ENCODE measurements around the gene ARHGAP15.
A peak's percentile ranks its signal among the peaks of the same experiment; 100 is the strongest.

Gene ARHGAP15

GRCh38 chr2:143493339-143493738 is 364.1 kb downstream of the ARHGAP15 start:
- Histone ChIP-seq H3K4me3 (no peak overlapping the region), H3K27ac (no peak overlapping the region)

- H3K4me3 ChIP-seq = no peak overlapping the region
- H3K27ac ChIP-seq = no peak overlapping the region
Observed at GRCh38 chr2:143497726-143498125, 368.5 kb downstream of the ARHGAP15 start.

GRCh38 chr2:143498496-143498895 is 369.3 kb downstream of the ARHGAP15 start:
- H3K27ac ChIP-seq = no peak overlapping the region

GRCh38 chr2:143499061-143499460 is 369.8 kb downstream of the ARHGAP15 start:
- no peak overlapping the region for H3K27ac ChIP-seq
- H3K4me3 ChIP-seq = no peak overlapping the region

More at GRCh38 chr2:143498496-143498895, 369.3 kb downstream of the ARHGAP15 start:
- no peak overlapping the region for H3K4me3 ChIP-seq

- Histone ChIP-seq H3K27ac (no peak overlapping the region), H3K4me3 (no peak overlapping the region)
Observed at GRCh38 chr2:143501106-143501676, 372.0 kb downstream of the ARHGAP15 start.

GRCh38 chr2:143503280-143503679 is 374.1 kb downstream of the ARHGAP15 start:
- Histone ChIP-seq H3K4me3 (no peak overlapping the region), H3K27ac (no peak overlapping the region)

GRCh38 chr2:143504397-143504796 is 375.2 kb downstream of the ARHGAP15 start:
- no peak overlapping the region for H3K4me3 ChIP-seq
- no peak overlapping the region for H3K27ac ChIP-seq

GRCh38 chr2:143505542-143505941 is 376.3 kb downstream of the ARHGAP15 start:
- Histone ChIP-seq H3K4me3 (no peak overlapping the region), H3K27ac (no peak overlapping the region)

- H3K27ac ChIP-seq = peak overlapping the region in 5 of 21 experiments; percentile 5 to 29 (median 18)
- no peak overlapping the region for H3K4me3 ChIP-seq
Observed at GRCh38 chr2:143513081-143513480, 383.9 kb downstream of the ARHGAP15 start.

GRCh38 chr2:143514413-143514812 is 385.2 kb downstream of the ARHGAP15 start:
- Histone ChIP-seq H3K27ac (no peak overlapping the region), H3K4me3 (no peak overlapping the region)

- H3K27ac ChIP-seq = no peak overlapping the region
- H3K4me3 ChIP-seq = no peak overlapping the region
Observed at GRCh38 chr2:143515318-143515717, 386.1 kb downstream of the ARHGAP15 start.

- Histone ChIP-seq H3K4me3 (no peak overlapping the region), H3K27ac (no peak overlapping the region)
Observed at GRCh38 chr2:143519521-143519920, 390.3 kb downstream of the ARHGAP15 start.

GRCh38 chr2:143521396-143521795 is 392.2 kb downstream of the ARHGAP15 start:
- H3K27ac ChIP-seq = peak overlapping the region in 2 of 21 experiments; percentile 51 to 66
- H3K4me3 ChIP-seq = no peak overlapping the region

GRCh38 chr2:143522699-143523098 is 393.5 kb downstream of the ARHGAP15 start:
- Histone ChIP-seq H3K4me3 (no peak overlapping the region), H3K27ac (peak overlapping the region in 3 of 21 experiments; percentile 23 to 66 (median 51))

- peak overlapping the region in 10 of 21 experiments; percentile 6 to 70 (median 34) for H3K27ac ChIP-seq
- H3K4me3 ChIP-seq = no peak overlapping the region
Observed at GRCh38 chr2:143524119-143524553, 394.9 kb downstream of the ARHGAP15 start.

- H3K27ac ChIP-seq = peak overlapping the region in 11 of 21 experiments; percentile 8 to 70 (median 38)
- H3K4me3 ChIP-seq = no peak overlapping the region
Observed at GRCh38 chr2:143524559-143525401, 395.6 kb downstream of the ARHGAP15 start.

GRCh38 chr2:143525402-143525860 is 396.2 kb downstream of the ARHGAP15 start:
- peak overlapping the region in 15 of 21 experiments; percentile 2 to 70 (median 32) for H3K27ac ChIP-seq
- no peak overlapping the region for H3K4me3 ChIP-seq

GRCh38 chr2:143526498-143526897 is 397.3 kb downstream of the ARHGAP15 start:
- Histone ChIP-seq H3K27ac (peak overlapping the region in 9 of 21 experiments; percentile 14 to 70 (median 32)), H3K4me3 (no peak overlapping the region)

GRCh38 chr2:143528021-143528420 is 398.8 kb downstream of the ARHGAP15 start:
- H3K4me3 ChIP-seq = no peak overlapping the region
- H3K27ac ChIP-seq = peak overlapping the region in 2 of 21 experiments; percentile 51 to 66

- H3K4me3 ChIP-seq = no peak overlapping the region
- peak overlapping the region in 4 of 21 experiments; percentile 8 to 65 (median 14) for H3K27ac ChIP-seq
Observed at GRCh38 chr2:143529118-143529720, 400.0 kb downstream of the ARHGAP15 start.

Data from skin epidermis (tissue), 12 donors.